GM19023 (cell line): Measurements from ENCODE around the gene TMEM178A.

ENCODE experiments used
- ATAC-seq: cut with Tn5 transposase; IDR thresholded peaks from one replicate; pipeline ENCODE4 v1.9.1; 2021; ENCODE audit warnings: mild to moderate bottlenecking, moderate library complexity; ENCODE audit not compliant: unreplicated experiment

Gene TMEM178A

GRCh38 chr2:39673018-39673417, 7.3 kb downstream of the TMEM178A start:
- ATAC-seq = no peak

GRCh38 chr2:39676342-39676741, 10.6 kb downstream of the TMEM178A start:
- ATAC-seq = no peak

- no peak for ATAC-seq
These were observed 12.5 kb downstream of the TMEM178A start for GRCh38 chr2:39678170-39678569.

GRCh38 chr2:39679805-39680204, 14.1 kb downstream of the TMEM178A start:
- no peak for ATAC-seq

- no peak for ATAC-seq
These were observed 16.5 kb downstream of the TMEM178A start for GRCh38 chr2:39682066-39682692.

GRCh38 chr2:39683022-39683699, 17.4 kb downstream of the TMEM178A start:
- no peak for ATAC-seq

- ATAC-seq = no peak
These were observed 18.7 kb downstream of the TMEM178A start for GRCh38 chr2:39684464-39684863.

GRCh38 chr2:39685126-39685525, 19.4 kb downstream of the TMEM178A start:
- ATAC-seq = no peak

- no peak for ATAC-seq
These were observed 20.7 kb downstream of the TMEM178A start for GRCh38 chr2:39686456-39686855.

GRCh38 chr2:39688181-39688580, 22.5 kb downstream of the TMEM178A start:
- no peak for ATAC-seq

GRCh38 chr2:39689272-39689841, 23.6 kb downstream of the TMEM178A start:
- no peak for ATAC-seq

GRCh38 chr2:39689876-39690275, 24.2 kb downstream of the TMEM178A start:
- ATAC-seq = no peak

- ATAC-seq = no peak
These were observed 27.5 kb downstream of the TMEM178A start for GRCh38 chr2:39693245-39693644.

- no peak for ATAC-seq
These were observed 30.4 kb downstream of the TMEM178A start for GRCh38 chr2:39696101-39696553.

GRCh38 chr2:39696838-39697237, 31.1 kb downstream of the TMEM178A start:
- ATAC-seq = no peak

- no peak for ATAC-seq
These were observed 31.7 kb downstream of the TMEM178A start for GRCh38 chr2:39697454-39697853.

- no peak for ATAC-seq
These were observed 35.4 kb downstream of the TMEM178A start for GRCh38 chr2:39701137-39701536.

- no peak for ATAC-seq
These were observed 37.6 kb downstream of the TMEM178A start for GRCh38 chr2:39703181-39703872.

- ATAC-seq = no peak
These were observed 38.8 kb downstream of the TMEM178A start for GRCh38 chr2:39704540-39704939.

GRCh38 chr2:39705638-39706037, 39.9 kb downstream of the TMEM178A start:
- no peak for ATAC-seq

- ATAC-seq = no peak
These were observed 40.6 kb downstream of the TMEM178A start for GRCh38 chr2:39706312-39706711.

- ATAC-seq = no peak
These were observed 41.2 kb downstream of the TMEM178A start for GRCh38 chr2:39706945-39707344.
